ENCODE measurements around the gene CDCP1.

The CDCP1 gene

DNA sequence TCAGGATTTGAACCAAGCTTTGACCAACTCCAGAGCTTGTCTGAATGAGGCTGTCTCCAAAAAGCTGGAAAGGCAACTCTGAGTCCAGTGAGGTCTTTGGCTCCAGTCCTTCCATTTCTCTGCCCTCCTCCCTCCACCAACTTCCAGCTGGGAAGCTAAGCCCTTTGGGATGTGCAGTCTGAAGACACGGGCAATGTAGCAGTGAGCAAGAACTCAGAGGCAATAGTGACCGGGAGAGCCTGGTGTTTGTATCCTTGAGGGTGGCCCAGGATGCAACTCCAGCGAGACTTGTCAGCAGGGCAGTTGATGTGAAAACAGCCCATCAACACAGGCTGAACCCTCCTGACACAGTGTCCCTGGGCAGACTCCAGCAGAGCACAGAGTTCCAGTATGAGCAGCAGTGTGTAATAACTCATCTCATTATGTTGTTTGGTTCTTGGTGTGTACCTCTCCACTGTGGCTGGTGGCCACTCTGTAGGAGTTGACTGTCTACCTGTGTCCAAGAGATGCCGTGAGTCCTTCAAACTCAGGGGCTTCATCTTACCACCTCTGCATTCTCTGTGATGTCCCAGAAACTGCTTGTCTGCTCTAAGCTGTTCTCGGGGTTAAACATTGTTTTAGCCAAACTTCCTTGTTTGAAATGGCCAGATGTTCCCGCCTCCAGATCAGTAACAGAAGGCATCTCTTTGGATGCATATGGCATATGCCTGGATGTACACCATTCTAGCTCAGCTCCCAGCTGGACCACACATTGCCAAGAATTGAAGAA is 6.6 kb downstream of the CDCP1 start:
- no peak for DNase-seq (ENCODE audit: low spot score)
- no peak for TF ChIP-seq CTCF (IDR thresholded peaks at IDR 0.05; ENCODE audit: extremely low read depth, insufficient read depth, missing control alignments)
- in situ Hi-C loops (cut with MboI; ENCODE audit: low pct_unique_long_range_greater_than_20kb, low sequenced_read_pairs, unreplicated experiment): no loop called here

DNA sequence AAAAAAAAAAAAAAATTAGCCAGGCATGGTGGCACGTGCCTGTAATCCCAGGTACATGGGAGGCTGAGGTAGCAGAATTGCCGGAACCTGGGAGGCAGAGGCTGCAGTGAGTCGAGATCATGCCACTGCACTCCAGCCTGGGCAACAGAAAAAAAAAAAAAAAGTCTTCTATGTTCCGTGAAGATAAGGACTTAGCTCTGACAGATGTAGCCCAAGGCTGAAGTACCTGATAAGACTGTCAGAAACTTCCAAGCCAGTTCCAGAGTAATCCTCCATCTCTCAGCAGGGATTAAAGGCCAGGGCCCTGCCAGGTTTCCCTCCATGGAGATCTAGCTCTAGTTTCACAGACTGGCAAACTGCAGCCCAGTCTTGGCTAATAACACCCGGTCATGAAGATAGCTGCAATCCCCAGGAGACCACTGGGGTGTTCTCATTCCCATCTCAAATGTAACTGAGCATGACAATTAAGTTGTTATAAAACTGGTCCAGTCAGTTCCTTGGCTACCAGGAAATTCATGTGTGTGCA is 8.5 kb downstream of the CDCP1 start:
- DNase-seq (ENCODE audit: low spot score): no peak
- in situ Hi-C loops (cut with MboI; ENCODE audit: low pct_unique_long_range_greater_than_20kb, low sequenced_read_pairs, unreplicated experiment): no loop called here
- no peak for TF ChIP-seq CTCF (IDR thresholded peaks at IDR 0.05; ENCODE audit: extremely low read depth, insufficient read depth, missing control alignments)

DNA sequence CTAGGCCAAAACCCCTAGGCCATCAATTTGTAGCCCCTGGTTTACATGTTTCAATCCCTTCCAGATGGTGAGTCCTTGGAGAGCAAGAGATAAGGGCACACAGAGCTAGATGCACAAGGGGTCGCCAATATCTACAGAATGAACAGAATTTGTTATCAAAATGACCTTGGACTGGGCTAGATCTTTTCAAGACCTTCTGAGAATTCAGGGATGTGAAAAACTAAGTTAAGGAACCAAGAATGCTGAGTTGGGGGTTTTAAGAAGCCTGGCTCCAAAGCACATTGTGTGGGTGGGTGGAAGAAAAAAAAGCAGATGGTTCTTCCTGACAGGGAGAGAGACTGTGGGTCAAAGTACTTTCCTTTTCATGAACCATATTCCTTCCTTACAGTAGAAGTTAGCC is 10.2 kb downstream of the CDCP1 start:
- in situ Hi-C loops (cut with MboI; ENCODE audit: low pct_unique_long_range_greater_than_20kb, low sequenced_read_pairs, unreplicated experiment): no loop called here
- DNase-seq (ENCODE audit: low spot score): no peak
- no peak for TF ChIP-seq CTCF (IDR thresholded peaks at IDR 0.05; ENCODE audit: extremely low read depth, insufficient read depth, missing control alignments)

GRCh38 chr3:45134758-45135521 is 11.2 kb downstream of the CDCP1 start:
- no peak for DNase-seq (ENCODE audit: low spot score)
- no peak for TF ChIP-seq CTCF (IDR thresholded peaks at IDR 0.05; ENCODE audit: extremely low read depth, insufficient read depth, missing control alignments)
- in situ Hi-C loops (cut with MboI; ENCODE audit: low pct_unique_long_range_greater_than_20kb, low sequenced_read_pairs, unreplicated experiment): no loop called here

DNA sequence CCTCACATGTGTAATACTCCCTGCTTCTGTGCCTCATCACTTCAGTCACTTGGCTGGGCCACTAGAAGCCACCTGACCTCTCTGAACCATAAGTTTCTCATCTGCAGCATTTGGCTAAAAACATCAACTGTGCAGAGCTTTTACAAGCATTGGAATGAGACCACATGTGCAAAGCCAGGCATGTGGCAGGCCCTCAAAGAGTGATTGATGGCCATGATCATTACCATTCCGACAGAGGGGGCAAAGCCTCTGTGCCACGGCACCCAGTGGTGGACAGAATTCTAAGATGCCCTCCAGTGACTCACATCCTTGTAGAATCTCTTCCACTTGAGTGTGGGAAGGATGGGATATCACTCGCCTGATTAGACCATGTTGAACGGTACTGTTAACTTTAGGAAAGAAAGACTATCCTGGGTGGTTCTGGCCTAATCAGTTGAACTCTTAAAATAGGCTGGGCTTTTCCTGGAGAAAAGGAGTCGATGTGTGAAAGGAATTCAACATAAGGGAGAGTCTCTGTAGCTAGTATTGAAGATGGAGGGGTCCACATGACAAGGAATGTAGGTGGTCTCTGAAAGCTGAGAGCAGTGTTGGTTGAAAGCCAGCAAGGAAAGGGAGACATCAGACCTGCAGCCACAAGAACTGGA is 13.5 kb downstream of the CDCP1 start:
- no peak for DNase-seq (ENCODE audit: low spot score)
- TF ChIP-seq CTCF (IDR thresholded peaks at IDR 0.05; ENCODE audit: extremely low read depth, insufficient read depth, missing control alignments): no peak
- in situ Hi-C loops (cut with MboI; ENCODE audit: low pct_unique_long_range_greater_than_20kb, low sequenced_read_pairs, unreplicated experiment): no loop called here

DNA sequence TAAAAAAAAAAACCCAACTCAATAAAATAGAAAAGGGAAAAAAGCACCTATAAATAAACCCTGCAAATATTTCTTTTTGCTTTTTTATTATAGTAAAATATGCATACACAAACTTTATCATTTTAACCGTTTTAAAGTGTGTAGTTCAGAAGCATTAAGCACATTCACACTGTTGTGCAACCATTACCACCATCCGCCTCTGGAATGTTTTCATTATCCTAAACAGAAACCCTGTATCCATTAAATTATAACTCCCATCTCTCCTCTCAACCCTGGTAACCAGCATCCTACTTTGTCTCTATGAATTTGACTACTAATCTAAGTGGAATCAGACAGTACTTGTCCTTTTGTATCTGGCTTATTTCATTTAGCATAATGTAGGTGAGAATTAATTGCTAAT is 15.0 kb downstream of the CDCP1 start:
- DNase-seq (ENCODE audit: low spot score): no peak
- in situ Hi-C loops (cut with MboI; ENCODE audit: low pct_unique_long_range_greater_than_20kb, low sequenced_read_pairs, unreplicated experiment): no loop called here
- no peak for TF ChIP-seq CTCF (IDR thresholded peaks at IDR 0.05; ENCODE audit: extremely low read depth, insufficient read depth, missing control alignments)

All from GM13977 (cell line).